ENCODE data around the gene VCAN.

VCAN gene

DNA sequence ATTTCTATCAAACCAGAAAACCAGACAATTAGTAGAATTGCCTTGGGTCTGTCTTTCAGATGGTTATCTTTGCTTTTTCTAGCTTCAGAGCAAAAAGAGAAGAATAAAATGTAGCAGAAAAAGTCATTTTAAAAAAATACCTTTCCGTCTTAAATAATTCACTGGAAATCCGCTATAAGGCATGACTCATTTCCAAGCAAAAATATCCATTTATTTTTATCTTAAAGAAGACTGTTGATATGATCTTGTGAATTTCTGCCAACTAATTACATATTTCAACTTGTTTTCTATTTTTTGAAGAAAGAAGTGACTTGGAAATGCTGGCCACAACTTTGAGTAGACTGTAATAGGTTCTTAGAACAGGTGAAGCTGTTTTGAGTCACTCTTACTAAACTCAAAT is 83.7 kb downstream of the VCAN start:
- no peak overlapping the region for H3K4me3 ChIP-seq (ENCODE audit: low read length)
- no peaks in the 10 kb centered on the region for H3K9me3 ChIP-seq (ENCODE audit: insufficient read depth, low read depth, low read length)
- no peaks in the 10 kb centered on the region for H3K4me1 ChIP-seq (ENCODE audit: insufficient read depth, low read length)
- no peak overlapping the region for H3K9ac ChIP-seq (ENCODE audit: low read depth, low read length)
- H3K27me3 ChIP-seq (ENCODE audit: insufficient read depth, low read length), result no peaks in the 10 kb centered on the region
- no peak overlapping the region for H3K27ac ChIP-seq (ENCODE audit: low read length)
- peaks cover 96% of the 10 kb centered on the region for H3K36me3 ChIP-seq (ENCODE audit: insufficient read depth, low read depth, low read length)

DNA sequence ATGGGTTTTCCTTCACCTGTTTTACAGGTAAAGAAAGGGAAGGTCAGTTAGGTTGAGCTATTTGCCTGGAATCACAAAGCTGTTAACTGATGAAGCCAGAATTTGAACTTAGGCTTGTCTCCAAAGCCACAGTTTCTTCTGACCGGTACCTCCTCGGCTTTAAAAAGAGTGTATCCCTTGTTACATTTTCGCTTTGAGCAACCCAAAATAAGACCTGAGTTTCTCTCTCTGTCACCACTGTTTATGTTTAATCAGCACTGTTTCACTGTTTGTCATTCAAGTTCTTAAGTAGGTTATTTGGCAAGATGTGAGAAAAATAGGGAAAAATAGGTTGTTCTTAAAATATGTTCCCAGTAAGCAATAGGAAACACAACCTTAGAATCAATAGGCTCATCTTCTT is 84.6 kb downstream of the VCAN start:
- Histone ChIP-seq H3K9me3 (ENCODE audit: insufficient read depth, low read depth, low read length) (no peaks in the 10 kb centered on the region), H3K4me1 (ENCODE audit: insufficient read depth, low read length) (no peaks in the 10 kb centered on the region), H3K27me3 (ENCODE audit: insufficient read depth, low read length) (no peaks in the 10 kb centered on the region), H3K27ac (ENCODE audit: low read length) (no peak overlapping the region), H3K9ac (ENCODE audit: low read depth, low read length) (no peak overlapping the region), H3K36me3 (ENCODE audit: insufficient read depth, low read depth, low read length) (peaks cover 98% of the 10 kb centered on the region), H3K4me3 (ENCODE audit: low read length) (no peak overlapping the region)

DNA sequence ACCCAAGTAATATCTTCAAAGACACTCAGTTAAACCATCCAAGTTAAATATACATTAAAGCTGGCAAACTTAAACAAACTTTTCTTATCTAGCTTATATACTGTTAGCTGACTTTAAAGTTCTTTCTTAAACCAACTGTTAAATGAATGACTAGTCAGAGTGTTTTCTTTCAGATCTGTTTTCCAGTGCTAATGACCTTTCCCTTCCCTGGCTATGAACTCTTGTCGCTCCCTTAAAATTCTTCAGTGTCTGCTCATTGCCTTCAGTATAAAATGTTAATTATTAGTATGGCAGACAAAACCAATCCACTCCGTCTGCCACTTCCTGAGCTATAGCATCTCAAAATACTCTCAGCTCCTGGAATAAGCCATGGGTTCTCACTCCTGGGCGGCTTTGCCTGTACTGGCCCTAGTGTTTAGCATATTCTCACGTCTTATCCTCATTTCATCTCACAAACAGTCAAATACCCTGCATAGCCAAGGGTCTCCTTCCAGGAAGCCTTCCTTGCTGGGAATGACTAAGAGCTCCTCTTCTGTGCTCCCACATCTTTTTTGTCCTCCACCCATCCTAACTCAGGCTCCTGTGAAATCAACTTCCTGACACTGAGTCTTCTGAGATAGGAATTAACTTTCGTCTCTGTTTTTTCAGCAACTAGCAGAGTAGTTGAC is 87.7 kb downstream of the VCAN start:
- Histone ChIP-seq H3K36me3 (ENCODE audit: insufficient read depth, low read depth, low read length) (peaks cover 100% of the 10 kb centered on the region), H3K9me3 (ENCODE audit: insufficient read depth, low read depth, low read length) (no peaks in the 10 kb centered on the region), H3K4me1 (ENCODE audit: insufficient read depth, low read length) (no peaks in the 10 kb centered on the region), H3K4me3 (ENCODE audit: low read length) (no peak overlapping the region), H3K9ac (ENCODE audit: low read depth, low read length) (no peak overlapping the region), H3K27ac (ENCODE audit: low read length) (no peak overlapping the region), H3K27me3 (ENCODE audit: insufficient read depth, low read length) (no peaks in the 10 kb centered on the region)

DNA sequence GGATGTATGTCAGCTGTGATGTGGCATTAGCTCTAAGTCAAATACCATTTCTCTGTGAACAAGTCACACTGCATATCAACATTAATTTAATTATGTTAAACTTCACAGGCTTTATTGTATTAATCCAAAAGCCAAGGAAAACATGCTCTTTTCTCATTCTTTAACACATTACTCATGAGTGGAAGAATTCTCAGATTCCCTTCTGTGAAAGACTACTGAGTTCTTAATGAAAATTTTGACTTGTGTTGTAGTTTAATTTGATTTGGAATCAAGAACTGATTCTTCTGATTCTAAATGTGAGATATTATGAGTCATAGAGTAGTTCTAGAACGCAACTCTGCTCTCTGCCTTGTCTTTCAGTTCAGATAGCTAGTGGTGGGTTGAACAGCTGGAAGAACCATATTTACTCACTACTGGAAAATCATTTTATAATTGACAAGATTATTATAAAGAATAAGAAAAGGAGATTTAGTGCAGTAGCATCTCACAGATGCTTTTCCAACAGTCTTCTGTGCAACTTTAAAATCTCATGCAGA is 90.6 kb downstream of the VCAN start:
- Histone ChIP-seq H3K4me3 (ENCODE audit: low read length) (no peak overlapping the region), H3K27me3 (ENCODE audit: insufficient read depth, low read length) (no peaks in the 10 kb centered on the region), H3K9me3 (ENCODE audit: insufficient read depth, low read depth, low read length) (no peaks in the 10 kb centered on the region), H3K27ac (ENCODE audit: low read length) (no peak overlapping the region), H3K36me3 (ENCODE audit: insufficient read depth, low read depth, low read length) (peaks cover 100% of the 10 kb centered on the region), H3K4me1 (ENCODE audit: insufficient read depth, low read length) (no peaks in the 10 kb centered on the region), H3K9ac (ENCODE audit: low read depth, low read length) (no peak overlapping the region)

DNA sequence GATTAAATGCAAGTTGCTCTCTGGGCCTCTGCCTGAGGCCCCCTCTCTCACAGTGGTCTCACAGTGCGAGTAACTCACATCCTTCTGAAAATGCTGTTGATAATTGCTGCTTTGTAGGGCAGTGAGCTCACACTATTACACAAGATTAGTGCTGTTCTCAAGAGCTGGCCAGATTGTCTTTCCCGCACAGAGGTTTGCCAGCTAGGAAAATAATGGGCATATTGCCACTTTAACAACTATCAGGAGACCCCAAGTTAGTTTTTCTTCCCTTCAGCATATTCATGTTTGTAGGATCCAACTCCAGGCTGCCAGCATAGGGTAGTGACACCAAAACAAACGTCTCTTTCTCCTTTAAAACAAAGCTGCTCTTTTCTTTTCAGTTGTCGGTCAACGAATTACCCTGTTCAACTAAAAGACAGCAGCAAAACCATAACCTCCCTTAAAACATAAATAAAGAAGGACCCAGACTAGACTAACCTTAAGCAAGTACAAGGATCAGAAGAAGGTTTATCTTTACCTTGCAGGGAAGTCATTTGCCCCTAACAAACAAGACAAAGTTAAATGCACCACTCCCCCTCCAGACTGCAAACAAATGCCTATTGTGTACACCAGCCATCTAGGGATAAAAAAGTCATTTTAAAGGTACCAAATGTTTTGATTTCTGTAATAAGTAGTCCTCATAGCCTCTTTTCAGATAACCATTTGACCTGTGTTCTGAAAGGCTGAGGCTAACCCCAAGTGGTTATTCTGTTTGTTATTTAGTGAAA is 91.4 kb downstream of the VCAN start:
- Histone ChIP-seq H3K27me3 (ENCODE audit: insufficient read depth, low read length) (no peaks in the 10 kb centered on the region), H3K9ac (ENCODE audit: low read depth, low read length) (no peak overlapping the region), H3K4me1 (ENCODE audit: insufficient read depth, low read length) (no peaks in the 10 kb centered on the region), H3K9me3 (ENCODE audit: insufficient read depth, low read depth, low read length) (no peaks in the 10 kb centered on the region), H3K36me3 (ENCODE audit: insufficient read depth, low read depth, low read length) (peaks cover 100% of the 10 kb centered on the region), H3K4me3 (ENCODE audit: low read length) (no peak overlapping the region), H3K27ac (ENCODE audit: low read length) (no peak overlapping the region)

DNA sequence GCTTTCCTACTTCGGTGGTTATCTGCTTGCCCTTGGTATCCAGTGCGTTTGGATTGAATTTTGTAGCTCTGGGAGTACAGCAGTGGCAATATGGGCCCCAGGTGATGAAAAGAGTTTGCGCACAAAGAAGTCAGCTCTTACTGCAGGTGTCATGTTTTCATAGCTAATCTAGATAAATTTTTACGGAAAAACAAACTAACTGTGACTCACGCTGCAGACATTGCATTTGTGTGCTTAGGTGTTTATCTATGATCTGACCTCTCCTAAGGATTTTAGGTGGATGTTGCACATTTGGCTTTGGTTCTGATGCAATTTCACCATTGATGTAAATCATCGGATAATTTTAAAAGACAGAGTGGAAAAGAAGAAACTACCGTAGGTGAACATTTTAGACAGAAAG is 92.1 kb downstream of the VCAN start:
- H3K27me3 ChIP-seq (ENCODE audit: insufficient read depth, low read length), result no peaks in the 10 kb centered on the region
- H3K36me3 ChIP-seq (ENCODE audit: insufficient read depth, low read depth, low read length), result peaks cover 100% of the 10 kb centered on the region
- no peak overlapping the region for H3K27ac ChIP-seq (ENCODE audit: low read length)
- no peak overlapping the region for H3K9ac ChIP-seq (ENCODE audit: low read depth, low read length)
- H3K4me3 ChIP-seq (ENCODE audit: low read length), result no peak overlapping the region
- H3K4me1 ChIP-seq (ENCODE audit: insufficient read depth, low read length), result no peaks in the 10 kb centered on the region
- no peaks in the 10 kb centered on the region for H3K9me3 ChIP-seq (ENCODE audit: insufficient read depth, low read depth, low read length)

DNA sequence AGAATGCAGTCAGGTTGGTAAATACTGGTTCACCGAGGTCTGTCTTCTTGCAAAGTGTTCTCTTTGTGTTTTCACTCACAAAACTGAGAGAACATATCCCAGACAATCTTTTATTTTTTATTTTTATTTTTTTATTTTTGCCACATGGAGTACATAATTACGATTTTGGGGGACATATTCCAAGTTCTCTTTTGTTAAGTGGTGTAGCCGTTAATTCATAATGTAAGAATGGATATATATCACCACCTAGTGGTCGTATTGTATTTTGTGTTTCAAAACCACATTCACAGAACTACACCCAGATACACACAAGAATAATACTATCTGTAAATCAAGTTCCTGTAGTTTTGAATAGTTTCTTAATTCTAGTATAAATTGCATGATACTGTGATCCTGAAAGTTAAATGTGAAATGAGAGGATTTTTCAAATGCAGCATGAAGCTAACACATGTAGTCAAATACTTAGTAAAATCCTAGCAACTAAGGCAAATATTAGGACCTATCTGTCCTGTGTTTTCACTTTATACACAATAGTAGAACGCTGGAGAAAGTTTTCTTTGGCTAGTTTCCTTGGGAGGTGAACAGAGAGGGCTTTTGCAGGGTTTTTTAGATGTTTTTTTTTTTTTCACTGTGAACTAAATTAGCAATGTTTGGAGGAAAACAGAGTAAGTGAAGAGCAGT is 92.7 kb downstream of the VCAN start:
- H3K9ac ChIP-seq (ENCODE audit: low read depth, low read length), result 0 out of 2 replicates have a peak overlapping the region, but pooled peaks have one; percentile 9
- no peaks in the 10 kb centered on the region for H3K9me3 ChIP-seq (ENCODE audit: insufficient read depth, low read depth, low read length)
- H3K4me3 ChIP-seq (ENCODE audit: low read length), result no peak overlapping the region
- H3K36me3 ChIP-seq (ENCODE audit: insufficient read depth, low read depth, low read length), result peaks cover 100% of the 10 kb centered on the region
- no peaks in the 10 kb centered on the region for H3K4me1 ChIP-seq (ENCODE audit: insufficient read depth, low read length)
- no peak overlapping the region for H3K27ac ChIP-seq (ENCODE audit: low read length)
- H3K27me3 ChIP-seq (ENCODE audit: insufficient read depth, low read length), result no peaks in the 10 kb centered on the region

DNA sequence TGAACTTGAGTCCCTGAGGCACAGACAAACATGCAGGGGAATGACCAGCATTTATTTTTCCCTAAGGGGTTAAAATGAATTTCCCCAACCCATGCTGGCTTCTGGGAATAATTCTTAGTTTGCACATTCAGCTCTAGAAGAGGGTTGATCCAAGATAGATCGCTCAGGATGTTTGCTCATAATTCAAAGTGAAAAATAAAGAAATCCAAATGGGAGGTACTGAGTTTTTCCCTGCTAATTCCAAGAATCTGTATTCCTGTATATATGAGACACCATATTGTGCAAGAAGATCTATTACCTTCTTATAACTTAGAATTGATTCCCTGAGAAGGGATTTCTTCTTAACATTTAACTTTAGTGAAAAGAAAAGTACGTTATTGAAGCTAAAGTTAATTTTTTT is 96.2 kb downstream of the VCAN start:
- Histone ChIP-seq H3K4me1 (ENCODE audit: insufficient read depth, low read length) (no peaks in the 10 kb centered on the region), H3K4me3 (ENCODE audit: low read length) (no peak overlapping the region), H3K27ac (ENCODE audit: low read length) (no peak overlapping the region), H3K9me3 (ENCODE audit: insufficient read depth, low read depth, low read length) (no peaks in the 10 kb centered on the region), H3K27me3 (ENCODE audit: insufficient read depth, low read length) (no peaks in the 10 kb centered on the region), H3K36me3 (ENCODE audit: insufficient read depth, low read depth, low read length) (peaks cover 99% of the 10 kb centered on the region), H3K9ac (ENCODE audit: low read depth, low read length) (no peak overlapping the region)

DNA sequence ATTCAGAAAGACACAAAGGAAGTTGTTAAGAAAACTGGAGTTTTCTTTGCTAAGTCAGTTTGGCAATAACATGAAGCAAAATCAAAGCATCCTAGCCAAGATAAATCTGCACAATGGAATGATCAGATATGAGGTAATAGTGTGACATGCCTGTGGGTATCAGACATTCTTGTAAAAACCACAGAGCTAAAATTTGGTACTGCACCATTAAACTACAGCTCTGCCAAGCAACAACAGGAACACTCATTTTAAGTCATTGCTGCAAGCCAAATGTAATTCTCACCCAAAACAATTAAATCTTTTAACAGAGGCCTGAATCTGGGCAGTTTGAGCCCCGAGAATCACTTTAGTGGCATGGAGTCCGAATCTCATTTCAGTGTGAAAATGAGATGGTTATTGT is 96.6 kb downstream of the VCAN start:
- H3K9ac ChIP-seq (ENCODE audit: low read depth, low read length), result no peak overlapping the region
- no peaks in the 10 kb centered on the region for H3K9me3 ChIP-seq (ENCODE audit: insufficient read depth, low read depth, low read length)
- no peak overlapping the region for H3K4me3 ChIP-seq (ENCODE audit: low read length)
- H3K36me3 ChIP-seq (ENCODE audit: insufficient read depth, low read depth, low read length), result peaks cover 98% of the 10 kb centered on the region
- H3K27me3 ChIP-seq (ENCODE audit: insufficient read depth, low read length), result no peaks in the 10 kb centered on the region
- no peak overlapping the region for H3K27ac ChIP-seq (ENCODE audit: low read length)
- no peaks in the 10 kb centered on the region for H3K4me1 ChIP-seq (ENCODE audit: insufficient read depth, low read length)

DNA sequence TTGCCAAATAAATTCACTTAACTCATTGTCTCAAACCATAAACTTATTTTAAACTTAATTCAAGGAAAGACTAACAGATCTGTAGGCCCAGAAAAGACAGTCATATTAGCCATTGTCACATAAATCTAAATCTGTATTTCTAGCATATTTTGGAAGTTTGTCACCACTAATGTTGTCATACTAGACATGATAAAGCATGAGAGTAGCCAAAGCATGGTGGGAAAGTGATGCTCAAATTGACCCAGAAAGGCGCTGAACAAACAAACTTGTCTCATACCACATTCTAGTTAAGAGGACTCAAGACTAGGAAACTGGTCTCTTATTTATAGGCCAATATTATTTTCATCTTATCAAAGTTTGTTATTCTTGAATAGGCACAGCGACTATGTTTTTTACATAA is 99.4 kb downstream of the VCAN start:
- no peak overlapping the region for H3K4me3 ChIP-seq (ENCODE audit: low read length)
- H3K36me3 ChIP-seq (ENCODE audit: insufficient read depth, low read depth, low read length), result peaks cover 98% of the 10 kb centered on the region
- no peaks in the 10 kb centered on the region for H3K9me3 ChIP-seq (ENCODE audit: insufficient read depth, low read depth, low read length)
- H3K27me3 ChIP-seq (ENCODE audit: insufficient read depth, low read length), result no peaks in the 10 kb centered on the region
- no peaks in the 10 kb centered on the region for H3K4me1 ChIP-seq (ENCODE audit: insufficient read depth, low read length)
- H3K9ac ChIP-seq (ENCODE audit: low read depth, low read length), result no peak overlapping the region
- H3K27ac ChIP-seq (ENCODE audit: low read length), result no peak overlapping the region

DNA sequence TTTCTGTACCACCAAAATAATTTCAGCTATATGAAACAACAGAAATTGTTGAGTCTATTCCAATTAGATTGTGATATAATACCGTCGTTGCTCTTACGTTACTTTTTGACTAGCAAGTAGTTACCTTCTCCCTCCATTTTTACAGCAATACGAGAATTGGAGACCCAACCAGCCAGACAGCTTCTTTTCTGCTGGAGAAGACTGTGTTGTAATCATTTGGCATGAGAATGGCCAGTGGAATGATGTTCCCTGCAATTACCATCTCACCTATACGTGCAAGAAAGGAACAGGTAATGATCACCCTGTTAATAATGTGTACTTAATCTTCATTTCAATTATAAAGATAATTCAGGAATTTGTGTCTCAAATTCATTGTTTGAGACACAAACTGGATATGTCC is 100.7 kb downstream of the VCAN start:
- H3K9me3 ChIP-seq (ENCODE audit: insufficient read depth, low read depth, low read length), result no peaks in the 10 kb centered on the region
- peaks cover 98% of the 10 kb centered on the region for H3K36me3 ChIP-seq (ENCODE audit: insufficient read depth, low read depth, low read length)
- H3K4me3 ChIP-seq (ENCODE audit: low read length), result no peak overlapping the region

More for the DNA sequence above, 100.7 kb downstream of the VCAN start:
- Histone ChIP-seq H3K27ac (ENCODE audit: low read length) (no peak overlapping the region), H3K4me1 (ENCODE audit: insufficient read depth, low read length) (no peaks in the 10 kb centered on the region), H3K27me3 (ENCODE audit: insufficient read depth, low read length) (no peaks in the 10 kb centered on the region), H3K9ac (ENCODE audit: low read depth, low read length) (no peak overlapping the region)
